Gastrocnemius medialis (tissue), 4 donors: ENCODE measurements around the gene SMARCD2.

Experiments used
- POLR2A ChIP-seq, 2 donors: fragments of 450-650 bp; IDR thresholded peaks; one replicate each; pipeline ENCODE4 v1.6.1; 2017; ENCODE audit warnings: antibody characterized with exemption in 2 of 2, mild to moderate bottlenecking in 2 of 2, moderate library complexity in 2 of 2
- TF ChIP-seq, protein P1 (sequence below), 5 experiments: fragments of 450-650 bp in 3 of 5; fragments of 200-600 bp in 2 of 5; sonication (generic) in 2 of 5; IDR thresholded peaks in 4 of 5; conservative IDR thresholded peaks in 1 of 5; 1 replicate in 4 of 5; 2 replicates in 1 of 5; pipeline ENCODE4 v1.5.1; 2016 to 2019; ENCODE audit warnings: antibody characterized with exemption in 5 of 5, mild to moderate bottlenecking in 3 of 5, moderate library complexity in 3 of 5

DNA sequence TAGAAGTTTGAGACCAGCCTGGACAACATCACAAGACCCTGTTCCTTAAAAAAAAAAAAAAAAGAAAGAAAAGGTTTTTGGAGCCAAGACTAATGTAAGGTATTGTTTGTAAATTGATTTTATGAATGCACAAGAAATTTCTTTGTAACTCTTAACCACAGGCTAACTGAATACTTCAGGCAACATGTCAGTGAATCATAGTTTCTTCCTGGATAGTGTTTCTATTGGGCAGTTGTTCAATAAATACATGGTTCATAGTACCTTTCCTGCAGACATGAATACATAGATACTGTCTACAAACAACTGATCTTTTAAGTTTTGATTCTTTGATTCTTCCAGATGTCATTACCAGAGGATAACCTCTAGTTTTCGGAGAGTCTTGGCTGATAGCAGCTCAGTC is 56.9 kb downstream of the SMARCD2 start:
- TF ChIP-seq, protein P1, sequence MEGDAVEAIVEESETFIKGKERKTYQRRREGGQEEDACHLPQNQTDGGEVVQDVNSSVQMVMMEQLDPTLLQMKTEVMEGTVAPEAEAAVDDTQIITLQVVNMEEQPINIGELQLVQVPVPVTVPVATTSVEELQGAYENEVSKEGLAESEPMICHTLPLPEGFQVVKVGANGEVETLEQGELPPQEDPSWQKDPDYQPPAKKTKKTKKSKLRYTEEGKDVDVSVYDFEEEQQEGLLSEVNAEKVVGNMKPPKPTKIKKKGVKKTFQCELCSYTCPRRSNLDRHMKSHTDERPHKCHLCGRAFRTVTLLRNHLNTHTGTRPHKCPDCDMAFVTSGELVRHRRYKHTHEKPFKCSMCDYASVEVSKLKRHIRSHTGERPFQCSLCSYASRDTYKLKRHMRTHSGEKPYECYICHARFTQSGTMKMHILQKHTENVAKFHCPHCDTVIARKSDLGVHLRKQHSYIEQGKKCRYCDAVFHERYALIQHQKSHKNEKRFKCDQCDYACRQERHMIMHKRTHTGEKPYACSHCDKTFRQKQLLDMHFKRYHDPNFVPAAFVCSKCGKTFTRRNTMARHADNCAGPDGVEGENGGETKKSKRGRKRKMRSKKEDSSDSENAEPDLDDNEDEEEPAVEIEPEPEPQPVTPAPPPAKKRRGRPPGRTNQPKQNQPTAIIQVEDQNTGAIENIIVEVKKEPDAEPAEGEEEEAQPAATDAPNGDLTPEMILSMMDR (IDR thresholded peaks at IDR 0.05 in 4 of 5, conservative IDR thresholded peaks at IDR 0.05 in 1 of 5) = no peak
- TF ChIP-seq POLR2A (IDR thresholded peaks at IDR 0.05) = no peak
